Stimulated activated CD4-positive, alpha-beta T cell treated with anti-CD3 and anti-CD28 coated beads, Interleukin-2, amount 100 ng/mL, for 48 hours (primary cell): ENCODE data around the gene POLD2.
"Not testable (repeated sequence)": the region's sequence is repeated elsewhere in the genome, so short reads cannot be mapped to it uniquely, and the experiment has no call there.

ENCODE experiments used
- DNase-seq, 2 donors: peaks; one replicate each; pipeline ENCODE4 v3.0.0-alpha.2; 2020

POLD2 gene

DNA sequence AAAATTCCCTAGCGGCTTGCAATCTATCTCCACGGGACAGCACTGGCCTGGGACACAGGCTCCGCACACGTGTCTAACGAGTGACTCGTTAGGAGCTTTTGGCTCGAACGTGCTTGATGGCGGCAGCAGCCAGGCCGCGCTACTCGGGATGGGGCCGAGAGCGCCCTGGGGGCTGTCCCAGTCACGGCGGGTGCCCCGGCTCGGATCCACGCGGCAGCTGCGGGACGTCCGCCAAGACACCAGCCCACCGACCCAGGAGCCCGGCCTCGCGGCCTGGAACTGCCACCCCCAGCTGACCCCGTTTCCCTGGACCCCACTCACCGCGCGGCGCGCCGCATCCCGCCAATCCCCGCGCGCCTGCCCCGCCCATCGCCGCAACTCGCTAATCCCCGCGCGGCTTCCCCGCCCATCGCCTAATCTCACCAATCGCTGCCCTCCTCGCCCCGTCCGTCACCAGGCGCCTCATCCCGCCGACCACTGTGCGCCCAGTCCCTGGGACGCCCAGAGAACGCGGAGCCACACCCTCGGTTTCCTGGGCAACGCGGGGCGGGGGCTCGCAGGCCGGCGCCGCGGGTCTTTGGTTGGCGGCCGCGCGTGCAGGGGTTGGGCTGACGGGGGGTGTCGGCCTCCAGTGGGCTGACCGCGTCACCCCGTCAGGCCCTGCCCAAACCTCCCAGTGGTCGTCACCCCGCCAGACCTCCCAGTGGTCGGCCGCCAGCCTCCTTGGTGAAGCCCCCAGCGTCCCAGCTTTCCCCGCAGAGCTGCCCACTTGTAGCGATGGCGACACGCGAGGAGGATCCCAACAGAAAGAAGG is at the start of gene POLD2:
POLD2 (minus strand) TSS at position 359 of the 814 bp plus-strand sequence. CDS start 1,495 bp downstream, outside the sequence.
- peak; percentile 95 to 97 for DNase-seq

DNA sequence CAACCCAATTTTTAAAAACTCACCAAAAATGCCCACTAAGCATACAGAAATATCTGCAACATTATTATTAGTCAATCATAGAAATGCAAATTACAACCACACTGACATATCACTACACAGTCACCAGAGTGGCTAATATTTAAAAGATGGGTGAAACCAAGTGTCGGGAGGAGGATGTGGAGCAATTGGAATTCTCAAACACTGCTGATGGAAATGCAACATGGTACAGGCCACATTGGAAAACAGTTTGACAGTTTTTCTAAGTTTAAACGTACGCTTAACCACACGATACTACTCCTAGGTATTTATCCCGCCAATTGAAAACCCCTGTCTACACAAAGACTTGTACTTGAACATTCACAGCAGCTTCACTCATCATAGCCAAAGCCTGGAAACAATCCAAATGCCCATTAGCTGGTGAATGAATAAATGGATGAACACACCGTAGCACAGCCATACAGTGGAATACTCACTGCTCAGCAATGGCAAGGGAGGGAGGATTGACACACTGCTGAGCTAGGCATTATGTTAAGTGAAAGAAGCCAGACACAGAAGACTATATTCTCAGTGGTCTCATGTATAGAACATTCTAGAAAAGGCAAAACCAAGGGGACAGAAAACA is 49.6 kb upstream of the POLD2 start:
- DNase-seq: no peak

DNA sequence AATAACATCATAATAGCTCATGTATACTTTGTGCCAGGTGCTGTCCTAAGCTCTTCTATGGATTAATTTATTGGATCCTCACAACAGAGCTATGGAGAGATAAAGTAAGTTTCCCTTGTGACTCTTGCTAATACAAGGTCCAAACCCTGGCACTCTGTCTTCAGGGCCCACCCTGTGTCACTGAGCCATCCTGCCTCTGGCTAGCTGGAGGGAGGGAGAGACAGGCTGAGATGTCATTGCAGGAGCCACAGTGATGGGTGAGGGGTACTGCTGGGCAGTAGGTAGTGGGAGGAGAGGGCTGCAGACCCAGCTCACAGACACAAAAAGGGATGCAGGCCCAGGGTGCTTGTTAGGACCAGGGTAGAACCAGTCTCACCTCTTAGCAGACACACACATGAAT is 49.0 kb upstream of the POLD2 start:
- DNase-seq: no peak

DNA sequence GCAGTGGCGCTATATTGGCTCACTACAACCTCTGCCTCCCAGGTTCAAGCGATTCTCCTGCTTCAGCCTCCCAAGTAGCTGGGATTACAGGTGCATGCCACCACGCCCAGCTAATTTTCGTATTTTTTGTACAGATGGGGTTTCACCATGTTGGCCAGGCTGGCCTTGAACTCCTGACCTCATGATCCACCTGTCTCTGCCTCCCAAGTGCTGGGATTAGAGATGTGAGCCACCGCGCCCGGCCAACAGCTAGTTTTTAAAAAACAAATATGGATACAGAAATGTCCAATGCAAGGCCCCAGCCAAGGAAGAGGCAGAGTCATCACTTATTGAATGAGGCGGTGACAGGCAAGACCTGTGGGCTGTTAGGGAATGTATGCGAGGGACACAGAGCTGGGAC is 48.6 kb upstream of the POLD2 start:
- DNase-seq: not testable (repeated sequence)

DNA sequence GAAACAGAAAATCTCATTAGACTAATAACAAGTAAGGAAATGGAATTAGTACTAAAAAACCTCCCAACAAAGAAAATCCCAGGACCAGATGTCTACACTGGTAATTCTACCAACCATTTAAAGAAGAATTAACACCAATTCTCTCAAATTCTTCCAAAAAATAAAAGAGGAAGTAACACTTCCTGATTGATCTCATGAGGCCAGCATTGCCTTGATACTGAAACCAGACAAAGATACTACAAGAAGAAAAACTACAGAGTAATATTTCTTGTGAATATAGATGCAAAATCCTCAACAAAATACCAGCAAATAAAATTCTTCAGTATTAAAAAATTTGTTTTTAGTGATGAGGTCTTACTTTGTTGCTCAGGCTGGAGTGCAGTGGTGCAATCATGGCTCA is 44.6 kb upstream of the POLD2 start:
- DNase-seq: no peak

DNA sequence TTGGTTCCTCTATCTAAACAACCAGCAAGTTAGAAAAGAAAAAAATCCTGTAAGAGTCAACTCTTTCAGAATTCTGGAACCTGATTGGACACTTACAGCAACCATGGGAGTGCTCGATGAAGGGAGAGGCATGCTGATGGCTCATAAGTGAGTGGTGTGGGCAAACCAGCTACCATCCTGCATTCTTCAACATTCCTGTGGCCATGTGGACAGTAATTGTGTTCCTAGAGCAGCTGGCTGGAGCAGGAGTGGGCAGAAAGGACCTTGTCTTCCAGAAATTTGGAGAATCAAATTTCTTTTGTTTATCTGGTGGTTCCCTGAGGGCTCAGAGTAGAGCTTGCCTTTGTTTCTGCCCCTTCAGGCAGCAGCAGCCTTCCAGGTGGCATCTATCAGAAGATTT is 40.2 kb upstream of the POLD2 start:
- no peak for DNase-seq

DNA sequence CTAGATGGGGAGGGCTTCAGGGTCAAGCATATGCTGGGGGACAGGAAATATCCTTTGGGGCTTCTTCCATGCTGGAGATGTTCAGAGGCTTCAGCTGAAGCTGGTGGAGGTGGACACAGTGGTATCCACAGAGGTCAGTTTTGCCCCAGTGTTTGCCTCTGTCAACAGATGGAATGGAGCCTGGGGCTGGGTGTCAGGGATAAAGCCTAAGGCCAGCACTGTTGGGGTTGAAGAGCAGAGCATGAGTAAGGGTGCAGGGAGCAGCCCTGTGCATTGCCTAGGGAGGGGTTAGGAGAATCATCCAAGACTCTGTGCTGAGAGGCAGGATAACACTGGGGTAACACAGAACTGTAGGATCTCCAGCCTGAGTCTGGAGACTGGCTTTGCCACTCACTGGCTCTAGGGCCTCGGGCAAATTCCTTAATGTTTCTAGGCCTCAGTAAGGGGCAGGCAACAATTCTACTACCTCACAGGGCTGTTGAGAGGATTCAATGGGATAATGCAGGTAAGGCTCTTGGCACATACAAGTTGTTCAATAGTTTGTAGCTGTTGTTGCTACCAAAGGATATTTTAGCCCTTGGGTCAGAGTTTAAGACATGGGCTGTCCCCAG is 39.5 kb upstream of the POLD2 start:
- no peak for DNase-seq

DNA sequence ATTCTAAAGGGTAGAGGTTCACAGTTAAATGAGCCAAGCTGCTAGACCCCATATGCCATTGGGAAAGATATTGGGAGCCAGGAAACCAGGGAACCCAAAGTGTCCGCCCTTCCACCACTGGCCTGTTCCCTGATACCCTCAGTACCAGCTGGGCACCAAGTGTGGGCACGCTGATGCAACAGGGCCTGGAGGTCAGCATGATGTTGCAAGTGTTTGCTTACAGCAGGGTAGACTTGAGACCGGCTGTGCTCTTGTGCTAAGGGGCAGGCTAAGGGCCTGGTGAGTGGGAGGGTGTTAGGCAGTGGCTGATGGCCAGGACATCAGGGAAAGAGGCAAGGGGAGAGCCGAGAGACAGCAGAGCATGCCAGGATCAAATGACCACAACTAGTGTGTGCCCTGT is 38.8 kb upstream of the POLD2 start:
- no peak for DNase-seq

DNA sequence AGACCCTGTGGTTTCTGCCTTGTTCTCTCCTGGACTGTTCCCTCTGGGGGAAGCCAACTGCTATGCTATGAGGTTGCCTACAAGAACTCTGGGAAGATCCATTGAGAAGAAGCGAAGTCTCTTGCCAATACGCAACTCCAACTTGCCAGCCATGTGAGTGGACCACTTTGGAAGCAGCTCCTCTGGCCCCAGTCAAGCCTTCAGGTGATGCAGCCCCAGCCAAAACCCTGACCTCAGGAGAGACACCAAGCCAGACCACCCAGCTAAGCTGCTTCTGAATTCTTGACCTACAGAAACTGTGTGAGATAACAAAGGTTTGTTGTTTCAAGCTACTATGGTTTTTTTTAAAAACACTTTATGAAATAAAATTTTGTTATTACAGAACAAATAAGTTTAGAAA is 38.0 kb upstream of the POLD2 start:
- no peak for DNase-seq

DNA sequence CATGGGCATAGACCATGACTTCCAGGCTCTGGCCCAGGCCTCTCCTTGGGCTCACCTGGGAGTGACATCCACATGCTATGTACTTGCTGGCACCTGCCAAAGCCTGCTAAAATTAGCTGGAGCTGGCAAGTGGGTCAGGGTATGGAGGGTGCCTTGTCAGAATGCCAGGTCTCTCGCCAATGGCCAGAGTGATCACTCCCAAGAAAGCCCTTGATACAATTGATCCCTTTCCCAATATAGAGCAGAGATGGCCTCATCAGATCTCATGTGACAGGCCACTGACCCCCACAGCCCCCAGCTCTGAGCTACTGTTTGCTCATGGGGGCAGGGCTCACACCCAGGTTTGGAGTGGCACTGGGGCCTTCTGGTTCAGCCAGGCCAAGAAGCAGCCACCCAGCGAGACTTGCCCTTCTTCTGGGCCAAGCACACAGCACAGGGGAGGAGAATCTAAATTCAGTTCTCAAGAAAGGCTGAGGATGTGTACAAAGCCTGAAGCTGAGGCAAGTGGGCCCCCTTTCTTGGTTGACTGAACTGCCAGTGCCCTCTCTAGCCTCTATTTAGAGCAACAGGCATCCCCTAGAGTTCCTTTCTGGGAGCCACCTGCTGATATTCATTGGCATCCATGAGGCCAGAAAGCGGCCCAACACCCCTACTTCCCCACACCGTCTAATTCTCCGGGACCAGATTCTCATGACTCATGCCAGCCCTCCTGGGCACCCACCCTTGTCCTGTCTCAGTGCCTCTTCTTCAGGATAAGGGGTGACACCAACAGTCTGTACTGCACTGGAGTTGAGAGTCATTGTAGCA is 36.7 kb upstream of the POLD2 start:
- DNase-seq: no peak

DNA sequence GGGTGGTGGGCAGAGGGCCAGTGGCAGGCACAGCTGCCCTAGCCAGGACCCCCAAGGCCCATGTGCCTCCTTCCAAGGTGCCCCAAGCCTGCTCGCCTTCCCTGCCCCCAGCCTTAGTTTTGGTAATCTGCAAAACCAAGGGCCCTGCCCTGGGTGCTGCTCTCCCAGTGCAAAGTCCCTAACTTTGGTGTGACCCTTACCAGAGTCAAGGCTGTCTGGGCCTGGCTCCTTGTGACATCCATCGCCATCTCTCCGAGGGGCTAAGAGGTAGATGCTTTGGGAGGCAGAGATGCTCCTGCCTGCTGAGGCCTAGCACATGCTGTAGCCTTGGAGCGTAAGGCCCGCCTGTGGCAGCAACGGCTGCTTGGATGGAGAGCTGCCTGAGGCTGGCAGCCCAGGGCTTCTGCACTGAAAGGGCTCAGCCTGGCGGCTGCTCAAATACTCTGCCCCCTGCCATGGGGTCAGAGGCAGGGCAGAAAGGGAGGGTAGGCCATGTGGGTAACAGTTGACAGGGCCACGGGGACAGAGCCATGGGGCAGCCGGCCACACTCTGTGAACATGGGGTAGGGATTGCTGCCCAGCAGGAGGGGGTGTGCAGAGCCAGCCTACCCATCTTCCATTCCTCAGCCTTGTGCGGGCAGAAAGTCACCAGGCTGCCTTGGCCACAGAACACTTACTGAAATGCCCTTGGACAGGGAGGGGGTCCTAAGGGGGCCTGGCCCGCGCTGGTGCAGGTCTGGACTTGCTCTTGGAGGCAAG is 35.7 kb upstream of the POLD2 start:
- DNase-seq: no peak

DNA sequence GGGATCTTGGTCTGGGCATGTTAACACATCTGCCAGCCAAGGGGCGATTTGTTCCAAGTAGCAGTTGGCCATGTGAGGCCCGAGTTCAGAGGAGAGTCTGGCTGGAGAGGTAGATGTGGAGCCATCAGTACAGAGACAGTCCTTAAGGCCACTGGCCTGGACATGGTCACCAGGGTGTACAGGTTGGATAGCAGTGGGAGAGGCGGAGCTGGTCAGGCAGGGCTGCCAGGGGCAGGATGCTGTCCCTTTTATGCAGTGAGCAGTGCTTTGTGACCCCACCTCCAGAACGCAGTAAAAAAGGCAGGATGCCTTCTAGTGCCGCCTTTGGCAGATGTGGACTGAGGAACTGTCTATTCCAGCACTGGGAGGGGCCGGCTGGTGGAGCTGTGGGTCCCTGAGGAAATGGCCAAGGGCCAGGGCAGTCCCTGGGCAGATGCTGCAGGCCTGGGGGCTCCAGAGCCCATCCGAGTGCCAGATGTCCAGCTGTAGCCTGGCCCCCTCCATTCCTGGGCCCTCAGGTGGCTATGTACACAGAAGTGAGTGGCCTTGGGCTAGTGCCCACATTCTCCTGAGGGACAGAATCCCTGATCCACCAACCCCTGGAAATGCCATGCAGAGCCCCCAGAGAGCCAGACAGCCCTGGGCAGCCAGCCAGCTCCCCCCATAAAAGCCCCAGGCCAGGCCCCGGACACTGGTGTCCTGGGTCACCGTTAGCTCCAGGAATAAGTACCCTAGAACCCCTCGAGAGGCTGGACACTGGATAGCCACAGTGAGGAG is 34.9 kb upstream of the POLD2 start:
- DNase-seq: no peak

DNA sequence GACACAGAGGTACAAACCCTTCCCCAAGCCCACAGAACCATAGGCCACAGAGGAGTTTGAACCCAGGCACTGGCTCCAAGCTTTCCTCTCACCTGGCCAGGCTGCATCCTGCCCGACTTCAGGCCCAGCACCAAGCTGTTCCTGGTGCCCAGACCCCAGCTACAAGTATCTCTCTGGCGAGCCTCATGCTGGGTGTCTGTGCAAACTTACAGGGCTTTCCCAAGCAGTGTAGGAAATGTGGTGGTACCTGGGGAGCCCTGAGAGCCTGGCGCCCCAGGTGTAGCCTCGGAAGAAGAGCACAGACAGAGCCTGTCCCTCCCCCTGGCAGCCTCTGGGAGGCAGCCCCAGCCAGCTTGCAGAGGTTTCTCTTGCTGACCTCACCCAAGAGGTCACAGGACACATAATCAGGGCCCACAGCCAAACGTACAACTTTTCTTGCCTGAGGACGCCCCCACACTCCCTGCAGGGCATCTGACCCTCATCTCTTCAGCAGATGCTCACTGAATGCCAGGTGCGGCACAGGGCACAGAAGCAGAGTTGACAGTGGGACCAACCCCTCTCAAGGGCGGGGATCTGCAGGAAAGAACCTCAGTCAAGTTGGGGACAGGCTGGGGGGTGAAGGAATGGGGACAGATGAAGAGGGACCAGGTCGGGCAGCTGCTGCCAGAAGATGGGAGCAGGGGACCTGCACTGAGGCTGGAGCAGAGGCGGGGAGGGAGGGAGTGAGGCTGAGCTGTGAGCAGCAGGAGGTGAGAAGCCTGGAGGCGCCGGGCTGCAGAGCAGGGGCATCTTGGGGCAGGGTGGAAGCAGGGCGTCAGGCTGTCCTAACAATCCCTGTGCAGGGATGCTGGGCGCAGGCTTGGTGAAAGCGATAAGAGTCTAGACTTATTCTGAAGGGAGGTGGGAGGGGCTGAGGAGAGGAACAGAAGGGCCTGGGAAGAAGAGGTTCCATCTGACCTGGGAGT is 34.0 kb upstream of the POLD2 start:
- DNase-seq: no peak

DNA sequence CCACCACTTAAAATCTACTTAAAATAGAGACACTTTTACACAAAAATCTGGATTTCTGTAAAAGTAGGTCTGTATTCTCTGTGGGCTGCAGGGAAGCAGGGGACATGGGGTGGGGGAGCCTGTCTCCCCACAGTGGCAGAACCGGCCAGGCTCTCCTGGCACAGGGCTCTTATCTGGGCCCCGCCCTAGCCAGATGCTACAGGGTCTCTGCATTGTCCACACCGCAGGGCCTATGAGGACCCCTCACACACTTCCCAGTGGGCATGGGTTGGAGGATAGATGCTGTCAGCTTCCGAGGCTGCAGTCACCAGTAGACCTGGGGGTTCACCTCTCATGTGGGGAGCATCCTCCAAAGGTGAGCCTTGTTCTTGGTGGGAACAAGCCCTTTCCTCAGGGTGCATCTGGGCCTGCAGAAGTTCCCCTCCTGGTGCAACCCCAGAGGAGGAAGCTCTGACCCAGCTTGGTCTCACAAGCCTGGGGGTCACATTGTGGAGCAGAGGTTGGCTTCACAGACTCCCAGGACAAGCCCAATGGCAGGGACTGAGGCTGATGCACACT is 33.2 kb upstream of the POLD2 start:
- no peak for DNase-seq

DNA sequence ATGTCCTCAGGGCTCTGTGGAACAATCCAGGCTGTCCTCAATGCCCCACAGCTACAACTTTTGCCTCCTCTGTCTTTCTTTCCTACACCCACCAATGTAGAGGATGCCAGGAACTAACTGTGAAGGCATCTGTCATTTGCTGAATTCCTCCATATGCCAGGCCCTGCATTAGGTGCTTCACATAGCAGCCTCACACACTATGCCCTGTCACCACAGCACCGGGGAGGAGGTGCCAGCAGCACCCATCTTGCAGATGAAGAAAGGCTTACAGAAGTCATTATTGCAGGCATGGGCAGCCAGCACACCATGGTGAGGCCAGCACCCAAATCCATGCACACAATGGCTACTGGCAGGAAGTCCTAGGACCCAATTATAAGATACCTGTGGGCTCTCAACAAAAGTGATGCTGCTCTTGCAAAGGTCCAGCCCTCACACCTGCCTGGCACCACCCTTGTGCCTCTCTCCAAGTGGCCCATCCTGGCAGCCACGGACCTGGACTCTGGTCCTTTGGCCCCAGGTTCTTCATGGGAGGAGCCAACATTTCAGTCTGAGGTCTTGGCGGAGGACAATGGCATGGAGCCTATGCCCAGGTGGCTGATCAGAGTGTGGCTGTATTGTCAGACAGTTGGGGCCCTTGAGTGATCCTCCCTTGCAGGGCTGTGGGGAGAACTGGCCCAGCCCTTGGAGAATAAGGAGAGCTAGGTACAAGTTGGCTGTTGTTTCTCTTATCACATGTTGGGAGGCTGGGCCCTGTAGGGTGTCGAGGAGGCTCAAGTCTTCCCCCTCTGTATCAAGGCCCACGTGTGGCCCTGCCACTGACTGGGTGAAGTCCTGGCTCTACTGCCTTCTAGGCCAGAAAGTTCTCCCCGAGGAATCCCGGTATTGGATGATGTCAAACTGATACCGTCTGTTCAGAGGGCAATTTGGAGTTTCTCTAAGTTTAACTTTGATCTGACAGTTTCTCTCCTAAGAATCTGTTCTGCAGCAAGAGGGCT is 32.1 kb upstream of the POLD2 start:
- DNase-seq: no peak

DNA sequence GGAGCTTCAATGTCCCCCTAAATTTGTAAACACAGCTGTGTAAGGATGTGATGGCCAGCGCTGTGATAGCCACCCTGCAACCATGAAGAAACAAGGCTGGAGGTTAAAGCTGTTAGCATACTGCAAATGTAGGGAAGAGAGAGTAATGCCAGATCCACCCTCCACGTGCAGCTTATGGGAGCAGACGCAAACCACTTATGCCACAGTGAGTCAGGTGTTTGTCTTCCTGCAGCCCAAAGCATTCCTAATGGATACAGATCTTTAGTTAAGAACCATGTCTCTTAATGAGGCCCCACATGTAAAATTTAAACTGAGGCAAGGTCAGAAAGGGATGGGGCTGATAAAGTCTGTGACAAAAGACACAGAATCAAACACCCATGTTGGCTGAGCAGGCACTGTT is 31.4 kb upstream of the POLD2 start:
- DNase-seq: no peak

DNA sequence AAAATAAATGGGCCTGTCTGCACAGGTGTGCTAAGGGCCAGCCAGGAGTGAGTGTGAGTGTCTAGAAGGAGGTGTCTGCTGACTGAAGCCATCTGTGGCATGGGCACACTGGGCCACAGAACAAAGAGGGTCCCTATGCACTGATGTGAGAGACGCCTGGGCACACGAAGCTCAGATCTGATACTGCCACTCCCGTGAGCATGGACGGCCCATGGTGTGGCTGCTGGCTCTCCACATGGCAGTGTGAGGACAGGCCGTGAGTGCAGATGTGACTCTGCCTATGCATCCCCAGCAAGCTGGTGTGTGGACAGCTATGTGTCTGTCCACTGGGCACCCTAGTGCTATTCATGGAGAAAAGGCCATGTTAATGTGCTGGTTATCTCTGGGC is 30.6 kb upstream of the POLD2 start:
- no peak for DNase-seq

DNA sequence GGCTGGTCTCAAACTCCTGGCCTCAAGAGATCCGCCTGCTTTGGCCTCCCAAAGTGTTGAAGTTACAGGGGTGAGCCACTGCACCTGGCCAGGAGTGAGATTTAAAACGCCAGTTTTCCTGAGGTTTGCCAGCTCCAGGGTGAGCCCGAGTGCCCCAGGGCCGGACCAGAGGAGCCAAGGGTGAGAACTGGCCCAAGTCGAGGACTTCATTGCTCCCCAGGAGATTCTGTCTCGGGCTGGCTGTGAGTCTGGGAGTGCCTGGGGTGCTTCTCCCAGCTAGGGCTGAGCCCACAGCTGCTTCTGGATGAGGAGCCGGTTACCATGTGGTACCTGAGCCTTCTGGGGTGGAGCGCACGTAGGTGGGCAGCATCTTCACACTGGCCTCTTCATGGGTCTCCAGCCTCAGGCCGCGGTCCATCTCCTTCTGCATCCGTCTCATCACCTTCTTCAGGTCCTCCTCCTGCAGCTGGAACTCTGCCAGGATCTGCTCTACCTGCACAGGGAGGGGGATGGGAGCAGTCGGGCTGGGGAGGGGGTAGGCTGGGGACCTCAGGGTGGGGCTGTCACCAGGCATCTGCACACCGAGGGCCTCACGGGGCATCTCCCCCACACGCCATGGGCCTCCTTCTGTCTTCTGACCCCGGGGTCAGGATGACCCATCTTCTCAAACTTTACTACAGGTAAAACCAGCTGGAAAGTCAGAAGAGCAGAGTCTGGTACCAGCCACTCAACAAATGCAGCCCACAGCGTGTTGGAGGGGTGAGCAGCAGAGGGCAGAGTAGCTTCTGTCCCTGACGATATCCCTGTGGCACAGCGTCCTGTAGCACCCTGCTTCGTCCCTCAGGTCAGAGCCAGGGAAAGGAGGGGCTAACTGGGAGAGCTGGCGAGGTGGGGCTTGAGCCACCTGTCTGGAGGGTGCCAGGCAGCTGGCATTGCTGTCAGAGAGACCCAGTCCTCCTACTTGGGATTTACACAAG is 29.9 kb upstream of the POLD2 start:
- no peak for DNase-seq
